GM21367 (cell line): ENCODE results near the gene CYP1A2.
"Not testable (repeated sequence)": the region's sequence is repeated elsewhere in the genome, so short reads cannot be mapped to it uniquely, and the experiment has no call there.

ENCODE experiments used
- ATAC-seq: cut with Tn5 transposase; IDR thresholded peaks from one replicate; pipeline ENCODE4 v1.9.1; 2021; ENCODE audit not compliant: unreplicated experiment

CYP1A2 gene, protein sequence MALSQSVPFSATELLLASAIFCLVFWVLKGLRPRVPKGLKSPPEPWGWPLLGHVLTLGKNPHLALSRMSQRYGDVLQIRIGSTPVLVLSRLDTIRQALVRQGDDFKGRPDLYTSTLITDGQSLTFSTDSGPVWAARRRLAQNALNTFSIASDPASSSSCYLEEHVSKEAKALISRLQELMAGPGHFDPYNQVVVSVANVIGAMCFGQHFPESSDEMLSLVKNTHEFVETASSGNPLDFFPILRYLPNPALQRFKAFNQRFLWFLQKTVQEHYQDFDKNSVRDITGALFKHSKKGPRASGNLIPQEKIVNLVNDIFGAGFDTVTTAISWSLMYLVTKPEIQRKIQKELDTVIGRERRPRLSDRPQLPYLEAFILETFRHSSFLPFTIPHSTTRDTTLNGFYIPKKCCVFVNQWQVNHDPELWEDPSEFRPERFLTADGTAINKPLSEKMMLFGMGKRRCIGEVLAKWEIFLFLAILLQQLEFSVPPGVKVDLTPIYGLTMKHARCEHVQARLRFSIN

DNA sequence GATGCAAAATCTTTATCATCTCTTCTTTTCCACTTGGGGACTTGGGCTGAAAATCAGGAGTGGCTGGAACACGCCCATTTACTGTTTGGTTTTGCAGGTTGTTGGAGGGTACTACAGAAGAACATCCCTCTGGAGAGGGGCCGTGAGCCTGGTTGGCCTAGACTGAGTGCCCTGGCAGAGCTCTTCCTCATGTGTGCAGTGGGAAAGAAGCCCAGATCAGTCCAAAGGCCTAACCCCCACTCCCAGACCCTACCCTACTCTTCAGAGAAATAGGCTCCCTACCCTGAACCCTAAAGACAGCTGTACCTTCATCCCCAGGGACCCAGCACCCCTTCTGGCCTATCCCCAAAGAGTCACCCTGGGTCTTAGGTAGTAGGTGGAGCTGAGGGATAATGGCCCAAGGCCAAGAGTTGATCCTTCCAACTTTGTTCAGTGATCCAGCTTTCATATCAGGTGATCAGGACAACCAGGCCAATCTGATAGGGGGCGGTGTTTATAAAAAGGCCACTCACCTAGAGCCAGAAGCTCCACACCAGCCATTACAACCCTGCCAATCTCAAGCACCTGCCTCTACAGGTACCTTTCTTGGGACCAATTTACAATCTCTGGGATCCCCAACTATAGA is at the start of gene CYP1A2:
Gene CYP1A2, plus strand, starts transcription at position 524 of the 625 bp plus-strand sequence. CDS start 894 bp downstream, outside the sequence.
- ATAC-seq, result no peak

- no peak for ATAC-seq
Measured at GRCh38 chr15:74709011-74709410, 39.6 kb upstream of the CYP1A2 start.

DNA sequence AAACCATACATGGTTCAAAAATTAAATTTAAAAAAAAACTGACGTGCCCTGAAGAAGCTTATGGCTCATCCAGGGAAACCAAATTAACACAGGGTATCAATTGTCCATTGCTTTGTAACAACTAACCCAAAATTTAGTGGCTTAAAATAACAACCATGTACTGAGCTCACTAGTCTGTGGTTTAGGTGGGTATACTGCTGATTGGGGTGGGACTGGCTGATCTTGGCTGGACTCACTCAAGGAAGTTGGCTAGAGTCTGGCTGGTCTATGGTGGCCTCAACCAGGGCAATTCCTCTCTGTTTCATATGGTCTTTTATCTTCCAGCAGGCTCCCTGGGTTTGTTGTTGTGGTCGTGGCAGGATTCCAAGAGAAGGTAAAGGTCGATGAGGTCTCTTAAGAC is 38.8 kb upstream of the CYP1A2 start:
- ATAC-seq, result no peak

- ATAC-seq, result no peak
Measured at GRCh38 chr15:74710319-74711094, 38.1 kb upstream of the CYP1A2 start.

GRCh38 chr15:74712311-74712710 is 36.3 kb upstream of the CYP1A2 start:
- ATAC-seq, result no peak

DNA sequence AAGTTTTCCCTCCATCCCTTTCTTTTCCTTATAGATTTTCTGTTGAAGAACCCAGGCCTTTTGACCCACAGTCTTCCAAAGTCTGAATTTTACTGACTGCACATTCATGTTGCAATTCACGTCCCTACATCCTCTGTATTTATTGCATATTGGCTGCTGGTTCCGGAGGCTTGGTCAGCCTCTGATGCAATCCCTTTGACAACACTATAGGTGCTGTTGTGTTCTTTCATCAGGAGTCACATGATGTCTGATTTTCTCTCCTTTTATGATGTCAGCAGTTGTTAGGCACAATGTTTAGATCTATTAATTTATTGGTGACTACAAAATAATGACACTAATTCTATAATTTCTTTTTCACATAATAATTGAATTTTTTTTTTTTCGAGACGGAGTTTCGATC is 32.0 kb upstream of the CYP1A2 start:
- no peak for ATAC-seq

DNA sequence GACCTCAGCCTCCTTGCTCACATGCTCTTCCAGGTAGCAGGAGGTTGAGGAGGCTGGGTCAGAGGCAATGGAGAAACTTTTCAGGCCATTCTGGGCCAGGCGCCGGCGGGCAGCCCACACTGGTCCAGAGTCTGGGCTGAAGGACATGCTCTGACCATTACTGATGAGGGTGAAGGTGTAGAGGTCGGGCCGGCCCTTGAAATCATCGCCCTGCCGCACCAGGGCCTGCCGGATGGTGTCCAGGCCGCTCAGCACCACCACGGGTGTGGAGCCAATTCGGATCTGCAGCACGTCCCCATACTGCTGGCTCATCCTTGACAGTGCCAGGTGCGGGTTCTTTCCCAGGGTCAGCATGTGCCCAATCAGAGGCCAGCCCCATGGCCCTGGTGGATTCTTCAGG is 26.1 kb upstream of the CYP1A2 start:
- ATAC-seq, result no peak

DNA sequence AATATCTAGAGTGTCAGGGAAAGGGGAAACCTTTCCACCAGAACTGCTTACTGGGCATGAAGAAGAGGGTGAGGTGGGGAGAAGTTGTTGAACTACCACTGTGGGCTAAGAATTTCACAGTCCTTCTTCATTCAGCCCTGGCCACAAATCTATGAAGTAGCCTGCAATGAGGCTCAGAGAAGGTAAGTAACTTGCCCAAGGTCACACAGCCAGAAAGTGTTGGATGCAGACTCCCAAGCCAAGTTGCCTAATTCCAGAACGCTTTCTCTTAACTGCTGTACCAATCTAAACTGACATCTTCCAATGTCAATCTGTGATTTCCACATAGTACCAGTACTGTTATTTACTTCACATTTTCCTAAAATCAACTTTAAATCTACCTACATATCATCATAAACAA is 25.5 kb upstream of the CYP1A2 start:
- no peak for ATAC-seq

DNA sequence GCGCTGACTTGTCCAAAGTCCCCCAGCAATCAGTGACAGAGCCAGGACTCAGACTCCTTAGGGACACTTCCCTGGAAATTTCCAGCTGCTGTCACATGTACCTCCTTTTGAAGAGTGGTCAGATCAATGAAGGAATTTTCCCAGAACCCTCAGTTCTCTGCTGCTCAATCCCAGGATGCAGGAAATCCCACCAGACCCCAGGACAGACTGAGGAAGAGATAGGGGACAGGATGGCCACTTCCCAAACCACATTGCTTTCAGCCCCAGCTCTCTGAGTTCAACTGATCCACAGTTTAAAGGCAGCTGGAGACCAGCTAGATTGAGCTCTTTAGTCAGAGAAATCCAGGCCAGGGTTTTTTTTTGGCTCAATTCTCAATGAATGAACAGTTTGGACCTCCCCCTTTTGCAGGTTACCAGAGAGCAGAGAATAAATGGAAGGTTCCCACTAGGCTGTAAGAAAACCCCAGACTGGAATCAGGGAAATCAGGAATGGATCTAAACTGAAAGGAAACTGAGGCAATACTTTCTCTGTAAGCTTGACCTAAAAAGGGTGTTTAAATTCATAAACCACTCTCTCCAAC is 24.8 kb upstream of the CYP1A2 start:
- no peak for ATAC-seq

- ATAC-seq, result no peak
Measured at GRCh38 chr15:74724570-74725224, 23.9 kb upstream of the CYP1A2 start.

- ATAC-seq, result no peak
Measured at GRCh38 chr15:74725225-74725774, 23.3 kb upstream of the CYP1A2 start, which contains the start of gene CYP1A1. Gene CYP1A1, minus strand, starts transcription at chr15:74725528. Its CDS starts 2,431 bp downstream, at chr15:74723097.

GRCh38 chr15:74725845-74726773 is 22.5 kb upstream of the CYP1A2 start:
- no peak for ATAC-seq

DNA sequence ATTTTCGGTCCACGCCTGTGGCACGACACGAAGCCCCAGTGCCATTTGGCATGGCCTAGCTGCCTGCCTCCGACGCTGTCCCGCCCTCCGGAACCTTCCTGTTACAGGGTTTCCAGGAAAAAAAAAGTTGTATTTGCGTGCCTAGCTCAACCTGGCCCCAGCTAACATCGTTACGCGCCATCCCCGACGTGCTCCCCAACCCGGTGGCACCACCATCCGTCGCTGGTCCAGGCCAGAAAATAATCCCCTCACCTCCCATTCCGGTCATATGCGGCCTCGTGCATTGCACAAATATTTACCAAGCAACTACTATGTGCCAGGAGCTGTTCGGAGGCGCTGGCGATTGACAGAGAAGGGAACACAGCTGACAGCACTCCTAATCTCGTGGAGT is 21.9 kb upstream of the CYP1A2 start:
- ATAC-seq, result no peak

DNA sequence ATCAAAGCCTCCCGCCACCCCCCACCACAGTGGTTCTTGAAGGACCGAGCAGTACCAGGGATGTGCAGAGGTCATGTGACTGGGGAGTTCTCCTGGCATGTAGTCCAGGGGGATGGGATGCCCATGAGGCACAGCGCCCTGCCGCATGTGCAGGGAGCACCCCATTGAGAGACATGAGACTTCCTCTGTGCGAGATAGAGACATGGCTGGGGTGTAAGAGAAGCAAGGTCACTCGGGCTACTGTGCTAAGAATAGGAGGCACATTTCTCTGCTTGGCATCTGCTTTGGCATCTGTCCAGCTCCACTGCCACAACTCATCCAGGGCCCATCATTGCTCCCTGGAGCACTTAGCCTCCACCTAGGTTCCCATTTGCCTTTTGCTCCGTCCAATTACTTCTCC is 20.9 kb upstream of the CYP1A2 start:
- no peak for ATAC-seq

DNA sequence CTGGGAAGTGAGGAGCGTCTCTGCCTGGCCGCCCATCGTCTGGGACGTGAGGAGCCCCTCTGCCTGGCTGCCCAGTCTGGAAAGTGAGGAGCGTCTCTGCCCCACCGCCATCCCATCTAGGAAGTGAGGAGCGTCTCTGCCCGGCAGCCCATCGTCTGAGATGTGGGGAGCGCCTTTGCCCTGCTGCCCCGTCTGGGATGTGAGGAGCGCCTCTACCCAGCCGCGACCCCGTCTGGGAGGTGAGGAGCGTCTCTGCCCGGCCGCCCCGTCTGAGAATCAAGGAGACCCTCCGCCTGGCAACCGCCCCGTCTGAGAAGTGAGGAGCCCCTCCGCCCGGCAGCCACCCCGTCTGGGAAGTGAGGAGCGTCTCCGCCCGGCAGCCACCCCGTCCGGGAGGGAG is 19.9 kb upstream of the CYP1A2 start:
- ATAC-seq, result not testable (repeated sequence)

DNA sequence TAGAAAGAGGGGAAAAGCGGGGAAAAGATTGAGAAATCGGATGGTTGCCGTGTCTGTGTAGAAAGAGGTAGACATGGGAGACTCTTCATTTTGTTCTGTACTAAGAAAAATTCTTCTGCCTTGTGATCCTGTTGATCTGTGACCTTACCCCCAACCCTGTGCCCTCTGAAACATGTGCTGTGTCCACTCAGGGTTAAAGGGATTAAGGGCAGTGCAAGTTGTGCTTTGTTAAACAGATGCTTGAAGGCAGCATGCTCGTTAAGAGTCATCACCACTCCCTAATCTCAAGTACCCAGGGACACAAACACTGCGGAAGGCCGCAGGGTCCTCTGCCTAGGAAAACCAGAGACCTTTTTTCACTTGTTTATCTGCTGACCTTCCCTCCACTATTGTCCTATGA is 19.3 kb upstream of the CYP1A2 start:
- not testable (repeated sequence) for ATAC-seq

GRCh38 chr15:74730619-74731316 is 17.9 kb upstream of the CYP1A2 start:
- no peak for ATAC-seq

- no peak for ATAC-seq
Measured at GRCh38 chr15:74732846-74733245, 15.8 kb upstream of the CYP1A2 start.

DNA sequence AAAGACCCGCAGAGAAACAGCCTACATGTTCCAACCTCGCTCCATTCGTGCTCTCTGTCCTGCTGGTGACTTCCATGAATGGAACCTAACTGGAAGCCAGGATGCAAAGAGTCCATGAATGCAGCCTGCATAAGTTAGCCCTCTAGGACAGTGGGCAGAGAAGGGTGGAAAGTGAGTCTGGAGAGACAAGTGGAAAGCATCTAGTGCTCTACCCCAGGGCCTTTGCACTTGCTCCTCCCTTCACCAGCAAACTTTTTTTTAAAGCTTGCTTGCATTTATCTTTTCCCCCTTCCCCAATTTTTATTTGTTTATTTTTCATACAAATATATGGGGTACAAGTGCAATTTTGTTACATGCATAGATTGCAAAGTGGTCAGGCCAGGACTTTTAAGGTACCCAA is 15.4 kb upstream of the CYP1A2 start:
- ATAC-seq, result no peak
